ENCODE results near the gene ADSL.

The ADSL gene

DNA sequence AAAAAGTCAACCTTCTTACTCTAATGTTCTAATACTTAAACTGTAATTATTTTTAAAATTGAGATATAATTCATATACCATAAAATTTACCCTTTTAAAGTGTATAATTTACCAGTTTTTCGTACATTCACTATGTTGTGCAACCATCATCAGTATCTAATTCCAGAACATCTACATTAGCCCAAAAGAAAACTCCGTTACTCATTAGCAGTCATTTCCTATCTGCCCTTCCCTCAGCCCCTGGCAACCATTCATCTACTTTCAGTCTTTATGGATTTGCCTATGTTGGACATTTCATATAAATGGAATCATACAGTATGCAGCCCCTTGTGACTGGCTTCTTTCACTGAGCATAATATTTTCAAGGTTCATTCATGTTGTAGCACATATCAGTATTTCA, 46.3 kb downstream of the ADSL start:
- TF ChIP-seq CTCF (IDR thresholded peaks at IDR 0.05) = no peak

GRCh38 chr22:40394607-40395006, 48.3 kb downstream of the ADSL start:
- TF ChIP-seq CTCF (IDR thresholded peaks at IDR 0.05) = no peak

DNA sequence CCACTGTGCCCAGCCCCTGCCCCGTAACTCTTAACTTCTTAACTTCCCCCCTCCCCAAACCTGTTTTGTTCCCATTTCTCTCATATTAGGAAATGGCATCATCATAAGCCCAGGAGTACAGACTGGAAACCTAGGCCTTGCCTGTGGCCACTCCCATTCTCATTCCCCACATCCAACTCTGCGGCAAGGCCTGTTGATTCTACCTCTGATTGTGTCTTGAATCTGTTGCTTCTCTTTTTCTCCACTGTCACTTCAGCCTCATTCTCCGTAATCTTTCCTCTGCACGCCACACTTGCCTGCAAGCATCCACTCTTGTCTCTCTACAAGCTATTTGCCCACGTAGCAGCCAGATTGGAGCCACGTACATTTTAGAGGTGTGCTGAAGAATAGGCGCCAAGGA, 49.3 kb downstream of the ADSL start:
- no peak for TF ChIP-seq CTCF (IDR thresholded peaks at IDR 0.05)

- TF ChIP-seq CTCF (IDR thresholded peaks at IDR 0.05) = no peak
These were observed 50.6 kb downstream of the ADSL start for GRCh38 chr22:40396882-40397281.

DNA sequence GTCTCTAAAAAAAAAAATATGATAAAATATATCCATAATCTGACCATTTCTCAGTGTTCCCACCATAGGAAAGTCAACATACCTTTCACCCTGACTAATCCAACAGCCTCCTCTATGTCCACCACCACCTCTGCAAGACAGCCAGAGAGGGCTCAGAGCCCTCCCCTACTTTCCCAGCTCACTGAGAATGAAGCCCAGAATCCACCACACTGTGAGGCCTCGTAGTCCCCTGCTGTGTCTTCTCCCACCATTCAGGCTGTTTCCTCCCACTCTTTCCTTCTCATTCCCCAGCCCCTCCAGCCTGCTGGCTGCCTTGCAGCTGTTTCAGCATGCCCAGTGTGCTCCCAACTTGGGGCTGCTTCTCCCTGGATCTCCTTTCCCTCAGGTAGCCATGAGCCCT, 51.1 kb downstream of the ADSL start:
- TF ChIP-seq CTCF (IDR thresholded peaks at IDR 0.05) = no peak

GRCh38 chr22:40399621-40400020, 53.3 kb downstream of the ADSL start:
- no peak for TF ChIP-seq CTCF (IDR thresholded peaks at IDR 0.05)

DNA sequence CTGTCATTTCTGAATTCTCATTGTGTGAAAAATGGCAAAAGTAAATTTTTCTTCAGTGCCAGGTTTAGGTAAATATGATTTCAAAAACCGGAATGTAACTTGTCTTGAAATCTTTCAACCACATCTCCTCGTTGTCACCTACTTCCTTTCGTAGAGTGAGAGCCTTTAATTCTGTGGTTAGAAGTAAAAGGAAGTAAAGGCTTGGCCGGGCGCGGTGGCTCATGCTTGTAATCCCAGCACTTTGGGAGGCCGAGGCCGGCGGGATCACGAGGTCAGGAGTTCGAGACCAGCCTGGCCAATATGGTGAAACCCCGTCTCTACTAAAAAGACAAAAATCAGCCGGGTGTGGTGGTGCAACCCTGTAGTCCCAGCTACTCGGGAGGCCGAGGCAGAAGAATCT, 53.9 kb downstream of the ADSL start:
- TF ChIP-seq CTCF (IDR thresholded peaks at IDR 0.05) = no peak

GRCh38 chr22:40401532-40401931, 55.2 kb downstream of the ADSL start:
- no peak for TF ChIP-seq CTCF (IDR thresholded peaks at IDR 0.05)
